GM12878 (cell line): ENCODE data around the gene PLXND1. TPM values are rescaled to one million over a fixed set of nuclear protein-coding genes. Genes with fewer than 3 reads are reported as not detected.

ENCODE experiments used
- HCFC1 ChIP-seq: fragments of 150-350 bp; IDR thresholded peaks from 2 replicates; pipeline ENCODE4 v1.6.1; 2014; ENCODE audit warnings: low read length
- KLF5 ChIP-seq: fragments of 450-650 bp; IDR thresholded peaks from 2 replicates; pipeline ENCODE4 v1.6.1; 2014; ENCODE audit warnings: mild to moderate bottlenecking; ENCODE audit not compliant: partially characterized antibody
- SIN3A ChIP-seq: IDR thresholded peaks from 2 replicates; pipeline ENCODE4 v1.6.1; 2012; ENCODE audit warnings: low read depth, low read length, improper control_type of control experiment
- polyA plus RNA-seq, 11 experiments: library from polyadenylated mRNA; depleted of rRNA in 4 of 11; unstranded in 6 of 11; stranded (reverse) in 5 of 11; fragments of >200 nt; fragmentation: Nextera tagmentation in 4 of 11; fragmentation: Illumina TruSeq in 1 of 11; extraction: Ambion mirVana in 4 of 11; extraction: Trizol in 1 of 11; gene quantifications; 1 replicate in 1 of 11; 2 replicates in 10 of 11; pipeline versions ENCODE4 v1.2.1 to v1.2.3, GENCODE V29; 2011 to 2016; ENCODE audit warnings: inconsistent platforms in 2 of 11, missing spikeins in 2 of 11, low read depth in 1 of 11
- total RNA-seq, 4 experiments: library from RNA; depleted of rRNA in 3 of 4; stranded (reverse); fragments of >200 nt in 3 of 4; fragmentation: Illumina TruSeq in 1 of 4; extraction: Trizol in 1 of 4; gene quantifications; 2 replicates each; pipeline versions ENCODE4 v1.2.1 to v1.2.3, GENCODE V29; 2013 to 2021
- TF ChIP-seq, protein P1 (sequence below): fragments of 450-650 bp; IDR thresholded peaks from 2 replicates; pipeline ENCODE4 v1.6.1; 2017; ENCODE audit warnings: mild to moderate bottlenecking, moderate library complexity
- TF ChIP-seq, protein P2 (sequence below): fragments of 450-650 bp; conservative IDR thresholded peaks from 2 replicates; pipeline ENCODE4 v1.6.1; 2017; ENCODE audit warnings: mild to moderate bottlenecking, moderate library complexity

The PLXND1 gene
- total and polyA plus RNA-seq, 10 of the 15 experiments (the other 5 are each of a cell fraction or from before 2014, with no cell fraction given) = 0.01 to 2.3 (median 0.72) TPM; not detected in 7

DNA sequence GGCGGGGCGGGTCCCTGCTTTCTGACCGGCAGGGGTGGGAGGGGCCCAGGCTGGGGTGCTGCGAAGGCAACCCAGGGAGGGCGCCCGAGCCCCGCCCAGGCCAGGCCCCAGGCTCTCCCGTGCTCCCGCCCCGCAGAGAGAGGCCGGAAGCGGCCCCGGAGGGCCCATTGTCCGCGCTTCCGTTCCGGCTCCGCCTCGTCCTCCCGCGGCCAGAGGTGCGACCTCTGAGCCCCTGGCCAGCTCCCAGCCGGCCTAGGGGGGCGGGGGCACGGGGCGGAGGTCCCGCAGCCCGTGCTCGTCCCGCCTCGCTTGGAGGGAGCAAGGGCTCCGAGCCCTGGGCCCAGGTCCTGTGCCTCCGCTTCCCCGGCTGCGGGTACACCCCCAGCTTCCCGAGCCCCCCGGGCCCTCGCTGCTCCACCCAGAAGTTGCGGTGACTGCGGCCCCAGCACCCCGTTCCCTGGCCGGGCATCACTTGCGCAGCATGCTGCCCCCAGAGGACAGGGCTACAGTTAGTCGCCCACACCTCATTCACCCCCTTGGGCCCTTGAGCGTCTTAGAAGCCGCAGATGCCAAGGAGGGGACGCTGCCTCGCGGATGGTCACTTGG, 20.4 kb upstream of the PLXND1 start (continued):
- TF ChIP-seq, protein P1, sequence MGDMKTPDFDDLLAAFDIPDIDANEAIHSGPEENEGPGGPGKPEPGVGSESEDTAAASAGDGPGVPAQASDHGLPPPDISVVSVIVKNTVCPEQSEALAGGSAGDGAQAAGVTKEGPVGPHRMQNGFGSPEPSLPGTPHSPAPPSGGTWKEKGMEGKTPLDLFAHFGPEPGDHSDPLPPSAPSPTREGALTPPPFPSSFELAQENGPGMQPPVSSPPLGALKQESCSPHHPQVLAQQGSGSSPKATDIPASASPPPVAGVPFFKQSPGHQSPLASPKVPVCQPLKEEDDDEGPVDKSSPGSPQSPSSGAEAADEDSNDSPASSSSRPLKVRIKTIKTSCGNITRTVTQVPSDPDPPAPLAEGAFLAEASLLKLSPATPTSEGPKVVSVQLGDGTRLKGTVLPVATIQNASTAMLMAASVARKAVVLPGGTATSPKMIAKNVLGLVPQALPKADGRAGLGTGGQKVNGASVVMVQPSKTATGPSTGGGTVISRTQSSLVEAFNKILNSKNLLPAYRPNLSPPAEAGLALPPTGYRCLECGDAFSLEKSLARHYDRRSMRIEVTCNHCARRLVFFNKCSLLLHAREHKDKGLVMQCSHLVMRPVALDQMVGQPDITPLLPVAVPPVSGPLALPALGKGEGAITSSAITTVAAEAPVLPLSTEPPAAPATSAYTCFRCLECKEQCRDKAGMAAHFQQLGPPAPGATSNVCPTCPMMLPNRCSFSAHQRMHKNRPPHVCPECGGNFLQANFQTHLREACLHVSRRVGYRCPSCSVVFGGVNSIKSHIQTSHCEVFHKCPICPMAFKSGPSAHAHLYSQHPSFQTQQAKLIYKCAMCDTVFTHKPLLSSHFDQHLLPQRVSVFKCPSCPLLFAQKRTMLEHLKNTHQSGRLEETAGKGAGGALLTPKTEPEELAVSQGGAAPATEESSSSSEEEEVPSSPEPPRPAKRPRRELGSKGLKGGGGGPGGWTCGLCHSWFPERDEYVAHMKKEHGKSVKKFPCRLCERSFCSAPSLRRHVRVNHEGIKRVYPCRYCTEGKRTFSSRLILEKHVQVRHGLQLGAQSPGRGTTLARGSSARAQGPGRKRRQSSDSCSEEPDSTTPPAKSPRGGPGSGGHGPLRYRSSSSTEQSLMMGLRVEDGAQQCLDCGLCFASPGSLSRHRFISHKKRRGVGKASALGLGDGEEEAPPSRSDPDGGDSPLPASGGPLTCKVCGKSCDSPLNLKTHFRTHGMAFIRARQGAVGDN = 0 out of 2 replicates have a peak, but pooled peaks have one; percentile 17
- TF ChIP-seq KLF5 (peak; percentile 37), SIN3A (0 out of 2 replicates have a peak, but pooled peaks have one; percentile 59), HCFC1 (0 out of 2 replicates have a peak, but pooled peaks have one; percentile 16)
- TF ChIP-seq, protein P2, sequence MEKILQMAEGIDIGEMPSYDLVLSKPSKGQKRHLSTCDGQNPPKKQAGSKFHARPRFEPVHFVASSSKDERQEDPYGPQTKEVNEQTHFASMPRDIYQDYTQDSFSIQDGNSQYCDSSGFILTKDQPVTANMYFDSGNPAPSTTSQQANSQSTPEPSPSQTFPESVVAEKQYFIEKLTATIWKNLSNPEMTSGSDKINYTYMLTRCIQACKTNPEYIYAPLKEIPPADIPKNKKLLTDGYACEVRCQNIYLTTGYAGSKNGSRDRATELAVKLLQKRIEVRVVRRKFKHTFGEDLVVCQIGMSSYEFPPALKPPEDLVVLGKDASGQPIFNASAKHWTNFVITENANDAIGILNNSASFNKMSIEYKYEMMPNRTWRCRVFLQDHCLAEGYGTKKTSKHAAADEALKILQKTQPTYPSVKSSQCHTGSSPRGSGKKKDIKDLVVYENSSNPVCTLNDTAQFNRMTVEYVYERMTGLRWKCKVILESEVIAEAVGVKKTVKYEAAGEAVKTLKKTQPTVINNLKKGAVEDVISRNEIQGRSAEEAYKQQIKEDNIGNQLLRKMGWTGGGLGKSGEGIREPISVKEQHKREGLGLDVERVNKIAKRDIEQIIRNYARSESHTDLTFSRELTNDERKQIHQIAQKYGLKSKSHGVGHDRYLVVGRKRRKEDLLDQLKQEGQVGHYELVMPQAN = peak; percentile 59; the same call in 1 of the 2 replicates
